Sigmoid colon (tissue), 7 donors: Measurements from ENCODE around the gene FXYD1. TPM values are rescaled to one million over a fixed set of nuclear protein-coding genes. Genes with fewer than 3 reads are reported as not detected.

Experiments
- DNase-seq: peaks from one replicate; pipeline ENCODE4 v3.0.0-alpha.2; 2019
- H3K27ac ChIP-seq, 4 donors: fragments of 200-600 bp; sonication (generic); one replicate each; pipeline ENCODE4 v1.5.1; 2016 to 2019; ENCODE audit warnings: mild to moderate bottlenecking in 1 of 4
- H3K27me3 ChIP-seq, 3 donors: fragments of 200-600 bp; sonication (generic); one replicate each; pipeline ENCODE4 v1.5.1; 2019; ENCODE audit warnings: mild to moderate bottlenecking in 1 of 3
- H3K36me3 ChIP-seq, 4 donors: fragments of 200-600 bp; sonication (generic); one replicate each; pipeline ENCODE4 v1.5.1; 2016 to 2019
- H3K4me1 ChIP-seq, 4 donors: fragments of 200-600 bp; sonication (generic); one replicate each; pipeline ENCODE4 v1.5.1; 2017 to 2019
- H3K4me3 ChIP-seq, 4 donors: fragments of 200-600 bp; sonication (generic); one replicate each; pipeline ENCODE4 v1.5.1; 2017 to 2019; ENCODE audit warnings: mild to moderate bottlenecking in 2 of 4, moderate library complexity in 1 of 4
- H3K9me3 ChIP-seq, 4 donors: fragments of 200-600 bp in 3 of 4; sonication (generic) in 3 of 4; one replicate each; pipeline versions ENCODE4 v1.5.1 to v1.6.1; 2013 to 2019
- CTCF ChIP-seq, 4 experiments: fragments of 450-650 bp in 3 of 4; fragments of 200-600 bp in 1 of 4; IDR thresholded peaks; one replicate each; pipeline ENCODE4 v1.5.1; 2016 to 2019; ENCODE audit warnings: antibody characterized with exemption in 4 of 4, mild to moderate bottlenecking in 3 of 4, moderate library complexity in 2 of 4
- EP300 ChIP-seq, 4 donors: sonication (generic); formaldehyde crosslinking; IDR thresholded peaks; one replicate each; pipeline ENCODE4 v1.6.1; 2017; ENCODE audit warnings: antibody characterized with exemption in 4 of 4
- POLR2A ChIP-seq, 2 donors: fragments of 450-650 bp; IDR thresholded peaks; one replicate each; pipeline ENCODE4 v1.6.1; 2016; ENCODE audit warnings: antibody characterized with exemption in 2 of 2, mild to moderate bottlenecking in 2 of 2, moderate library complexity in 2 of 2
- POLR2AphosphoS5 ChIP-seq, 4 donors: sonication (generic); formaldehyde crosslinking; IDR thresholded peaks; one replicate each; pipeline ENCODE4 v1.6.1; 2017; ENCODE audit warnings: antibody characterized with exemption in 4 of 4
- WGBS, 2 donors: extraction: QIAGEN DNeasy Blood & Tissue Kit; methylation state at CpG; one replicate each; pipeline ENCODE4 v1.1.7; 2013; 5-methylcytosine and 5-hydroxymethylcytosine counted together
- intact Hi-C: fragments of 100-400 bp; cut with DNase I; formaldehyde crosslinking; loops from one replicate; pipeline ENCODE4 v1.15.1; 2023
- polyA plus RNA-seq, 3 donors: library from polyadenylated mRNA; stranded (reverse); fragments of 200-250 nt; gene quantifications; one replicate each; pipeline ENCODE4 v1.2.3, GENCODE V29; 2013
- total RNA-seq, 4 donors: library from RNA; depleted of rRNA; stranded (reverse); fragments of >200 nt; gene quantifications; one replicate each; pipeline ENCODE4 v1.1.0, GENCODE V29; 2016
- donor health status: healthy with polysubstance abuse.
- donor health status: Bipolar disorder and iron deficiency.
- donor health status: healthy.

The FXYD1 gene
- total and polyA plus RNA-seq, 7 donors = 6.0 to 107 (median 43.6) TPM

- Histone ChIP-seq H3K4me3 (no peak overlapping the region), H3K36me3 (peaks cover 0 to 38% (median 10%) of the 10 kb centered on the region in 4 donors), H3K9me3 (peaks cover 6 to 15% (median 12%) of the 10 kb centered on the region in 4 donors), H3K4me1 (no peaks in the 10 kb centered on the region), H3K27ac (no peak overlapping the region), H3K27me3 (no peaks in the 10 kb centered on the region)
- WGBS, 2 donors = 92 to 96% methylated on average over 7 of the region's 7 CpGs
- intact Hi-C loops = no loop called here
- TF ChIP-seq POLR2A (IDR thresholded peaks at IDR 0.05) = no peak
- no peak for TF ChIP-seq CTCF (IDR thresholded peaks at IDR 0.05)
- no peak for TF ChIP-seq EP300 (IDR thresholded peaks at IDR 0.05)
- TF ChIP-seq POLR2AphosphoS5 (IDR thresholded peaks at IDR 0.05) = no peak
- peak; percentile 20 for DNase-seq
Measured at GRCh38 chr19:35166100-35167063, 27.8 kb downstream of the FXYD1 start.

GRCh38 chr19:35167251-35168119 lies 28.9 kb downstream of the FXYD1 start:
- 73% methylated on average over 5 of the region's 5 CpGs for WGBS, 2 donors
- peaks cover 0 to 29% (median 10%) of the 10 kb centered on the region in 4 donors for H3K36me3 ChIP-seq
- no peaks in the 10 kb centered on the region for H3K27me3 ChIP-seq
- H3K4me3 ChIP-seq = no peak overlapping the region
- intact Hi-C loops = no loop called here
- peak; percentile 41 for DNase-seq
- no peak overlapping the region for H3K27ac ChIP-seq
- TF ChIP-seq POLR2A (IDR thresholded peaks at IDR 0.05) (no peak), CTCF (IDR thresholded peaks at IDR 0.05) (no peak), EP300 (IDR thresholded peaks at IDR 0.05) (no peak), POLR2AphosphoS5 (IDR thresholded peaks at IDR 0.05) (no peak)
- H3K9me3 ChIP-seq = peaks cover 6 to 15% (median 11%) of the 10 kb centered on the region in 4 donors
- no peaks in the 10 kb centered on the region for H3K4me1 ChIP-seq

GRCh38 chr19:35168196-35168595 lies 29.6 kb downstream of the FXYD1 start:
- 69 to 78% methylated on average over 3 of the region's 3 CpGs for WGBS, 2 donors

More at GRCh38 chr19:35168196-35168595, 29.6 kb downstream of the FXYD1 start:
- TF ChIP-seq POLR2A (IDR thresholded peaks at IDR 0.05) (no peak), POLR2AphosphoS5 (IDR thresholded peaks at IDR 0.05) (no peak), EP300 (IDR thresholded peaks at IDR 0.05) (no peak), CTCF (IDR thresholded peaks at IDR 0.05) (no peak)
- Histone ChIP-seq H3K27ac (no peak overlapping the region), H3K4me3 (no peak overlapping the region), H3K27me3 (no peaks in the 10 kb centered on the region), H3K36me3 (peaks cover 0 to 29% (median 10%) of the 10 kb centered on the region in 4 donors), H3K4me1 (no peaks in the 10 kb centered on the region), H3K9me3 (peaks cover 6 to 12% (median 11%) of the 10 kb centered on the region in 4 donors)
- intact Hi-C loops = no loop called here
- DNase-seq = peak; percentile 17
